ENCODE measurements around the gene TIPRL.

Gene TIPRL

DNA sequence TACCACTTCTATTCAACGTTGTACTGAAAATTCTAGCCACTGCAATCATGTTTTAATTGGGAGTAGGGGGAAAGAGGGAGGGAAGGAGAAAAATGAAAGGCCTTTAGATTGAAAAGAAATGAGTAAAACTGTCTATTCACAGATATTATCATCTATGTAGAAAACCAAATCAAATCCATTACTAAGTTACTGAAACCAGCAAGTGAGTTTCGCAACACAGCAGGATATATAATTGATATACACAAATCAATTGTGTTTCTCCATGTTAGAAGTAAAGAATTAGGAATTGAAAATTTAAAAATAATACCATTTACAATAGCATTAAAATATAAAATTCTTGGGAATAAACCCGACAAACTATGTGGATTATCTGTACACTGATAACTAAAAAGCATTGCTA, 66.3 kb downstream of the TIPRL start:
- H3K27ac ChIP-seq, result no peak overlapping the region
- TF ChIP-seq, protein P1, sequence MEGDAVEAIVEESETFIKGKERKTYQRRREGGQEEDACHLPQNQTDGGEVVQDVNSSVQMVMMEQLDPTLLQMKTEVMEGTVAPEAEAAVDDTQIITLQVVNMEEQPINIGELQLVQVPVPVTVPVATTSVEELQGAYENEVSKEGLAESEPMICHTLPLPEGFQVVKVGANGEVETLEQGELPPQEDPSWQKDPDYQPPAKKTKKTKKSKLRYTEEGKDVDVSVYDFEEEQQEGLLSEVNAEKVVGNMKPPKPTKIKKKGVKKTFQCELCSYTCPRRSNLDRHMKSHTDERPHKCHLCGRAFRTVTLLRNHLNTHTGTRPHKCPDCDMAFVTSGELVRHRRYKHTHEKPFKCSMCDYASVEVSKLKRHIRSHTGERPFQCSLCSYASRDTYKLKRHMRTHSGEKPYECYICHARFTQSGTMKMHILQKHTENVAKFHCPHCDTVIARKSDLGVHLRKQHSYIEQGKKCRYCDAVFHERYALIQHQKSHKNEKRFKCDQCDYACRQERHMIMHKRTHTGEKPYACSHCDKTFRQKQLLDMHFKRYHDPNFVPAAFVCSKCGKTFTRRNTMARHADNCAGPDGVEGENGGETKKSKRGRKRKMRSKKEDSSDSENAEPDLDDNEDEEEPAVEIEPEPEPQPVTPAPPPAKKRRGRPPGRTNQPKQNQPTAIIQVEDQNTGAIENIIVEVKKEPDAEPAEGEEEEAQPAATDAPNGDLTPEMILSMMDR (IDR thresholded peaks at IDR 0.05), result no peak
- no peak for TF ChIP-seq ZFX (IDR thresholded peaks at IDR 0.05; ENCODE audit: borderline replicate concordance)

DNA sequence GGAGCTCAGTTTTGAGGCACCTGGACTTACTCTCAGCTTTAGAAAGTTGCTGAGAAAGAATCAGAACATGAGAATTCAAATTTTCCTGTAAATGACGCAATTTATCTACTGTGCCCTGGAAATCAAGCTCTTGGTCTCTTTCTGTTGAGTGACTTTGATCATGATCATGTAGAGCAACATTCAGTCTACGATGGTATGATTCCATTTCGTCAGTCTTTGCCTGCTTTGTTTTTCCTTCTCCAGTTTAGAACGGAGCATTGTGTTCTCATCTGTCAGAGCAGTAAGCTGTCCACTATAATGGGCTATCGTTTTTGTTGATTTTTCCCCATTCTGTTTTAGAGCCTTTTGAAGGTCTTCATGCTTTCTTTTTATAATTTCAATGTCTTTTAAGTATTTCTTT, 67.7 kb downstream of the TIPRL start:
- no peak for TF ChIP-seq ZFX (IDR thresholded peaks at IDR 0.05; ENCODE audit: borderline replicate concordance)
- TF ChIP-seq, protein P1 (IDR thresholded peaks at IDR 0.05), result no peak
- H3K27ac ChIP-seq, result no peak overlapping the region
